ENCODE results near the gene AMPD2. TPM values are rescaled to one million over a fixed set of nuclear protein-coding genes. Genes with fewer than 3 reads are reported as not detected.

Gene AMPD2
- total and polyA plus RNA-seq, 4 donors, result 19.2 to 87.4 (median 22.7) TPM

- TF ChIP-seq FOXA2 (IDR thresholded peaks at IDR 0.05) (no peak), GABPA (IDR thresholded peaks at IDR 0.05 in 1 of 2, conservative IDR thresholded peaks at IDR 0.05 in 1 of 2) (no peak), YY1 (IDR thresholded peaks at IDR 0.05) (no peak), ATF3 (IDR thresholded peaks at IDR 0.05) (peak; percentile 23)
Observed at GRCh38 chr1:109584766-109585165, 34.9 kb upstream of the AMPD2 start (continued).

GRCh38 chr1:109586055-109586454 is 33.6 kb upstream of the AMPD2 start:
- 25% methylated on average over 3 of the region's 3 CpGs for WGBS

GRCh38 chr1:109589177-109589576 is 30.5 kb upstream of the AMPD2 start:
- H3K9me3 ChIP-seq (ENCODE audit: control insufficient read depth in 4 of 4, low read length in 3 of 4), result no peaks in the 10 kb centered on the region
- no peak overlapping the region for H3K4me3 ChIP-seq (ENCODE audit: low read depth in 1 of 3, low read length in 3 of 3)
- no peak overlapping the region for H3K27ac ChIP-seq (ENCODE audit: low read depth in 1 of 2, low read length in 2 of 2)
- no peak overlapping the region for H3K9ac ChIP-seq (ENCODE audit: low read depth in 1 of 2, low read length in 2 of 2)
- H3K4me1 ChIP-seq (ENCODE audit: control insufficient read depth in 4 of 4, insufficient read depth in 4 of 4, low read length in 3 of 4), result peaks cover 5 to 30% (median 11%) of the 10 kb centered on the region in 4 donors
- WGBS, result 29% methylated on average over 3 of the region's 3 CpGs
- peaks cover 0 to 38% (median 23%) of the 10 kb centered on the region in 4 donors for H3K36me3 ChIP-seq (ENCODE audit: control insufficient read depth in 4 of 4, insufficient read depth in 3 of 4, low read depth in 1 of 4, low read length in 3 of 4)
- no peak for DNase-seq (ENCODE audit: low spot score)
- H3K27me3 ChIP-seq (ENCODE audit: control insufficient read depth in 4 of 4, insufficient read depth in 4 of 4, low read length in 3 of 4), result no peaks in the 10 kb centered on the region
- TF ChIP-seq HNF4G (IDR thresholded peaks at IDR 0.05), result no peak
- TF ChIP-seq SP1 (IDR thresholded peaks at IDR 0.05), result peak; percentile 50
- no peak for TF ChIP-seq MAX (IDR thresholded peaks at IDR 0.05)
- no peak for TF ChIP-seq ZBTB33 (IDR thresholded peaks at IDR 0.05)
- no peak for TF ChIP-seq FOXA2 (IDR thresholded peaks at IDR 0.05)
- TF ChIP-seq RAD21 (IDR thresholded peaks at IDR 0.05), result peak in 1 of 2 donors; percentile 21
- TF ChIP-seq HNF4A (conservative IDR thresholded peaks at IDR 0.05), result peak; percentile 26 to 56
- no peak for TF ChIP-seq FOXA1 (IDR thresholded peaks at IDR 0.05)
- TF ChIP-seq GABPA (IDR thresholded peaks at IDR 0.05 in 1 of 2, conservative IDR thresholded peaks at IDR 0.05 in 1 of 2), result no peak
- TF ChIP-seq REST (IDR thresholded peaks at IDR 0.05), result no peak
- no peak for TF ChIP-seq NR2F2 (IDR thresholded peaks at IDR 0.05)
- TF ChIP-seq JUND (IDR thresholded peaks at IDR 0.05), result no peak

More at GRCh38 chr1:109586055-109586454, 33.6 kb upstream of the AMPD2 start:
- H3K4me3 ChIP-seq (ENCODE audit: low read depth in 1 of 3, low read length in 3 of 3), result no peak overlapping the region
- H3K4me1 ChIP-seq (ENCODE audit: control insufficient read depth in 4 of 4, insufficient read depth in 4 of 4, low read length in 3 of 4), result peaks cover 5 to 30% (median 11%) of the 10 kb centered on the region in 4 donors
- no peak overlapping the region for H3K27ac ChIP-seq (ENCODE audit: low read depth in 1 of 2, low read length in 2 of 2)
- peaks cover 0 to 23% (median 15%) of the 10 kb centered on the region in 4 donors for H3K36me3 ChIP-seq (ENCODE audit: control insufficient read depth in 4 of 4, insufficient read depth in 3 of 4, low read depth in 1 of 4, low read length in 3 of 4)
- no peak overlapping the region for H3K9ac ChIP-seq (ENCODE audit: low read depth in 1 of 2, low read length in 2 of 2)
- TF ChIP-seq RXRA (IDR thresholded peaks at IDR 0.05) (peak; percentile 10 to 51), REST (IDR thresholded peaks at IDR 0.05) (no peak), RAD21 (IDR thresholded peaks at IDR 0.05) (peak in 1 of 2 donors; percentile 23), MAX (IDR thresholded peaks at IDR 0.05) (no peak), SP1 (IDR thresholded peaks at IDR 0.05) (no peak), HNF4G (IDR thresholded peaks at IDR 0.05) (no peak), HNF4A (conservative IDR thresholded peaks at IDR 0.05) (peak; percentile 39 to 62), JUND (IDR thresholded peaks at IDR 0.05) (no peak)
- no peak for DNase-seq (ENCODE audit: low spot score)
- H3K9me3 ChIP-seq (ENCODE audit: control insufficient read depth in 4 of 4, low read length in 3 of 4), result no peaks in the 10 kb centered on the region
- H3K27me3 ChIP-seq (ENCODE audit: control insufficient read depth in 4 of 4, insufficient read depth in 4 of 4, low read length in 3 of 4), result no peaks in the 10 kb centered on the region

All from liver (tissue), 9 donors.